Upper lobe of left lung (tissue), 4 donors: ENCODE results near the gene SPATA12.

Source experiments
- EP300 ChIP-seq, 4 donors: sonication (generic); formaldehyde crosslinking; IDR thresholded peaks; one replicate each; pipeline ENCODE4 v1.5.1; 2017; ENCODE audit warnings: antibody characterized with exemption in 4 of 4, control low read depth in 2 of 4
- POLR2A ChIP-seq, 4 donors: fragments of 450-650 bp; IDR thresholded peaks; one replicate each; pipeline ENCODE4 v1.5.1; 2016 to 2017; ENCODE audit warnings: antibody characterized with exemption in 4 of 4, mild to moderate bottlenecking in 2 of 4
- POLR2AphosphoS5 ChIP-seq, 2 donors: sonication (generic); formaldehyde crosslinking; IDR thresholded peaks; one replicate each; pipeline ENCODE4 v1.5.1; 2017; ENCODE audit warnings: antibody characterized with exemption in 2 of 2
- TF ChIP-seq, protein P1 (sequence below), 6 experiments: fragments of 450-650 bp in 4 of 6; fragments of 200-600 bp in 2 of 6; sonication (generic) in 2 of 6; IDR thresholded peaks; one replicate each; pipeline ENCODE4 v1.5.1; 2016 to 2019; ENCODE audit warnings: antibody characterized with exemption in 6 of 6

DNA sequence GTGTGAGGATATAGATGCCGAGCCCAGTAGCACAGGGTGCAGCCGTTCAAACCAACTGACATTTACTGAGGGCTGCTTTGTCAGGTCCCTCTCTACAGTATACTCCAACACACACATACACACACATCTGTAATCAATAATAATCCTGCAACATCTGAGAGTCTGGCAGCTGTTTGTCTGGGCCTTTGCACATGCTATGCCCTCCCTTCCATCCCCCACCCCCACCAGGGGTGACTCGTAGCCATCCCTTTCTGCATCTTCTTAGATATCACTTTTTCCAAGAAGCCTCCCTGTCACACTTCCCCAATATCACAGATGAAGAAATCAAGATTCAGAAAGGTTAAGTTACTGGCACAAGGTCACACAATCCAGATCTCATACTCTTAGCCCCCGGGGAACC is 13.7 kb downstream of the SPATA12 start:
- TF ChIP-seq POLR2AphosphoS5 (IDR thresholded peaks at IDR 0.05) (no peak), POLR2A (IDR thresholded peaks at IDR 0.05) (no peak), EP300 (IDR thresholded peaks at IDR 0.05) (no peak)
- TF ChIP-seq, protein P1, sequence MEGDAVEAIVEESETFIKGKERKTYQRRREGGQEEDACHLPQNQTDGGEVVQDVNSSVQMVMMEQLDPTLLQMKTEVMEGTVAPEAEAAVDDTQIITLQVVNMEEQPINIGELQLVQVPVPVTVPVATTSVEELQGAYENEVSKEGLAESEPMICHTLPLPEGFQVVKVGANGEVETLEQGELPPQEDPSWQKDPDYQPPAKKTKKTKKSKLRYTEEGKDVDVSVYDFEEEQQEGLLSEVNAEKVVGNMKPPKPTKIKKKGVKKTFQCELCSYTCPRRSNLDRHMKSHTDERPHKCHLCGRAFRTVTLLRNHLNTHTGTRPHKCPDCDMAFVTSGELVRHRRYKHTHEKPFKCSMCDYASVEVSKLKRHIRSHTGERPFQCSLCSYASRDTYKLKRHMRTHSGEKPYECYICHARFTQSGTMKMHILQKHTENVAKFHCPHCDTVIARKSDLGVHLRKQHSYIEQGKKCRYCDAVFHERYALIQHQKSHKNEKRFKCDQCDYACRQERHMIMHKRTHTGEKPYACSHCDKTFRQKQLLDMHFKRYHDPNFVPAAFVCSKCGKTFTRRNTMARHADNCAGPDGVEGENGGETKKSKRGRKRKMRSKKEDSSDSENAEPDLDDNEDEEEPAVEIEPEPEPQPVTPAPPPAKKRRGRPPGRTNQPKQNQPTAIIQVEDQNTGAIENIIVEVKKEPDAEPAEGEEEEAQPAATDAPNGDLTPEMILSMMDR (IDR thresholded peaks at IDR 0.05): no peak
